ENCODE data around the gene CYP2R1. TPM values are rescaled to one million over a fixed set of nuclear protein-coding genes. Genes with fewer than 3 reads are reported as not detected.
A peak's percentile ranks its signal among the peaks of the same experiment; 100 is the strongest.

The CYP2R1 gene
- total and polyA plus RNA-seq, 10 of the 15 experiments (the other 5 are each of a cell fraction or from before 2014, with no cell fraction given), result 0.52 to 10.3 (median 6.3) TPM

DNA sequence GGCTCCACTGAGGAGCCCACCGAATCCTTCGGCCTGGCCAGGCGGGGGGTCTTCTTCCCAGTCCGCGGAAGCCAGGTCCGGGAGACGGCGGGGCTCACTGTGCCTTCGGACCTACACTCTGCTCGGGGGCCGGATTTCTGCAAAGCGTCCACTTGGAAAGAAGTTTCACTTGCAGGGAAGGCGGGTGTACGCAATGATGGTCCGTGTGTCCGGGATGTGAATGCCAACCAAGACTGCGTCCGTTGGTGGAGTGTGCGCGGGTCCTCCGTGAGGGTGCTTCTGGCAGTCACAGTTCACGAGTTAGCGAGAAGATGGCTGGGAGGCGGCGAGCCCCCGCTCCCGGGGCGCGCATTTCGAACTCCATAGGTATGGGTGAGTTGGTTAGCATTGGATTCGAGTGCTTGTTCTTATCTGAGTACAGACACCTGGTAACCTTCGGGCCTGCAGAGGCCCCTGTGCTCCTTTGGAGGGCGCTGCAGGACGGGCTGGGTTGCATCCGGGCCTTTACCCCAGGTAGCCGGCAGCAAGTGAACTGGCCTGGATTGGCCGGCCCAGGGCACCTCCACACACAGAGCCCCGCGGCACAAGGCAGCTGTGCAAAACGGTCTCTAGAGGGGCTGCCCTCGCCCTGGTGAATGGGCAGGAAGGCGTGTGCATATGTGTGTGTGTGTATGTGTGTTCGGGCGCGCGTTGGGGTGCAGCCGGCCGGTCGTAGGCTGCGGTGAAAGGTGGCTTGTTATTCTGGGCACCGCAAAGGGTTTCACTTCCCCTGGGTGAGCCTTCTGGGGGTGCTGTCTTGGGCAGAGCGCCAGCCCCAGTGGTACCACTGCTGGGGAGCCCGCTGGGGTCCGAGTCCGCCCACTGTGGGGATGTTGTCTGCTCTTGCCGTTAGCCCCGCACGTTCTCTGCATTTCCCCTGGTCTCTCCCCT, 13.3 kb upstream of the CYP2R1 start (continued):
- TF ChIP-seq ZNF274 (IDR thresholded peaks at IDR 0.05; ENCODE audit: insufficient read depth, insufficient read length) (no peak), CBFB (IDR thresholded peaks at IDR 0.05; ENCODE audit: low read depth) (no peak), IRF4 (IDR thresholded peaks at IDR 0.05; ENCODE audit: low read depth, low read length) (peak; percentile 77), TCF12 (IDR thresholded peaks at IDR 0.05; ENCODE audit: low read depth, low read length) (peak; percentile 81), RUNX3 (IDR thresholded peaks at IDR 0.05; ENCODE audit: low read length) (peak; percentile 86), STAT3 (IDR thresholded peaks at IDR 0.05; ENCODE audit: low read depth, low read length) (no peak), PRDM15 (CRISPR knock-in tag; IDR thresholded peaks at IDR 0.05) (no peak), POU2F2 (IDR thresholded peaks at IDR 0.05; ENCODE audit: borderline replicate concordance, low read depth, low read length) (0 out of 3 replicates have a peak, but pooled peaks have one; percentile 12), CREB1 (IDR thresholded peaks at IDR 0.05; ENCODE audit: low read depth) (no peak), RELB (IDR thresholded peaks at IDR 0.05; ENCODE audit: low read depth) (no peak)

Data from GM12878 (cell line).